Stimulated activated CD8-positive, alpha-beta memory T cell treated with anti-CD3 and anti-CD28 coated beads, Interleukin-12 subunit alpha, Interleukin-12 subunit beta, amount 100 ng/mL, for 1 hour (primary cell): Measurements from ENCODE around the gene RPGR.

ENCODE experiments used
- DNase-seq: peaks from one replicate; pipeline ENCODE4 v3.0.0-alpha.2; 2020; ENCODE audit warnings: low read depth

The RPGR gene

GRCh38 chrX:38318606-38319005 is 8.7 kb downstream of the RPGR start:
- DNase-seq, result no peak

- no peak for DNase-seq
These were observed 9.1 kb downstream of the RPGR start for GRCh38 chrX:38318196-38318595.

- no peak for DNase-seq
These were observed 12.1 kb downstream of the RPGR start for GRCh38 chrX:38315186-38315585.

GRCh38 chrX:38313190-38313589 is 14.1 kb downstream of the RPGR start:
- DNase-seq, result no peak

GRCh38 chrX:38312436-38312835 is 14.9 kb downstream of the RPGR start:
- no peak for DNase-seq

- DNase-seq, result no peak
These were observed 15.6 kb downstream of the RPGR start for GRCh38 chrX:38311743-38312142.

- no peak for DNase-seq
These were observed 21.3 kb downstream of the RPGR start for GRCh38 chrX:38305971-38306370.

- no peak for DNase-seq
These were observed 23.3 kb downstream of the RPGR start for GRCh38 chrX:38304010-38304409.

GRCh38 chrX:38293741-38294140 is 33.6 kb downstream of the RPGR start:
- no peak for DNase-seq

- no peak for DNase-seq
These were observed 39.6 kb downstream of the RPGR start for GRCh38 chrX:38287674-38288073.

- no peak for DNase-seq
These were observed 41.7 kb downstream of the RPGR start for GRCh38 chrX:38285649-38286048.

GRCh38 chrX:38282049-38282448 is 45.3 kb downstream of the RPGR start:
- DNase-seq, result no peak

GRCh38 chrX:38279188-38279587 is 48.1 kb downstream of the RPGR start:
- DNase-seq, result no peak

- DNase-seq, result no peak
These were observed 48.6 kb downstream of the RPGR start for GRCh38 chrX:38278682-38279081.

GRCh38 chrX:38277802-38278201 is 49.5 kb downstream of the RPGR start:
- DNase-seq, result no peak

GRCh38 chrX:38277136-38277535 is 50.2 kb downstream of the RPGR start:
- DNase-seq, result no peak

- DNase-seq, result no peak
These were observed 51.2 kb downstream of the RPGR start for GRCh38 chrX:38276089-38276488.

GRCh38 chrX:38275615-38276014 is 51.7 kb downstream of the RPGR start:
- no peak for DNase-seq

GRCh38 chrX:38273453-38273852 is 53.9 kb downstream of the RPGR start:
- no peak for DNase-seq

GRCh38 chrX:38271154-38271716 is 56.1 kb downstream of the RPGR start:
- DNase-seq, result no peak

GRCh38 chrX:38268011-38268410 is 59.3 kb downstream of the RPGR start:
- no peak for DNase-seq

- DNase-seq, result no peak
These were observed 64.3 kb downstream of the RPGR start for GRCh38 chrX:38262715-38263620.

GRCh38 chrX:38260231-38260630 is 67.1 kb downstream of the RPGR start:
- DNase-seq, result no peak

- no peak for DNase-seq
These were observed 71.3 kb downstream of the RPGR start for GRCh38 chrX:38256019-38256418.
